T47D (cell line): ENCODE measurements around the gene TGFBR2.

Experiments
- DNase-seq, 2 experiments: peaks; one replicate each; pipeline versions ENCODE4 v3.0.0 to v3.0.0-alpha.2; 2011 to 2012; ENCODE audit warnings: low read depth in 1 of 2, low spot score in 1 of 2
- JUND ChIP-seq: IDR thresholded peaks from 2 replicates; pipeline ENCODE4 v1.6.1; 2012; ENCODE audit warnings: low read depth
- in situ Hi-C: cut with HindIII; loops from 2 replicates; pipeline ENCODE4 v1.10.0; 2016; ENCODE audit warnings: low sequenced_read_pairs, low pct_unique_long_range_greater_than_20kb

TGFBR2 gene

GRCh38 chr3:30649572-30650318, 43.3 kb downstream of the TGFBR2 start:
- TF ChIP-seq JUND = no peak
- in situ Hi-C loops = no loop called here
- no peak for DNase-seq

- no peak for TF ChIP-seq JUND
- no peak for DNase-seq
- in situ Hi-C loops = no loop called here
Measured at GRCh38 chr3:30650348-30650995, 44.1 kb downstream of the TGFBR2 start.

GRCh38 chr3:30654269-30654668, 47.9 kb downstream of the TGFBR2 start:
- no peak for DNase-seq
- in situ Hi-C loops = no loop called here
- no peak for TF ChIP-seq JUND

- in situ Hi-C loops = no loop called here
- TF ChIP-seq JUND = no peak
Measured at GRCh38 chr3:30655187-30655812, 48.9 kb downstream of the TGFBR2 start.

GRCh38 chr3:30656624-30657141, 50.3 kb downstream of the TGFBR2 start:
- no peak for DNase-seq
- in situ Hi-C loops = no loop called here
- TF ChIP-seq JUND = no peak

More at GRCh38 chr3:30655187-30655812, 48.9 kb downstream of the TGFBR2 start:
- no peak for DNase-seq

GRCh38 chr3:30657914-30658313, 51.5 kb downstream of the TGFBR2 start:
- no peak for DNase-seq
- no peak for TF ChIP-seq JUND
- in situ Hi-C loops = no loop called here

- no peak for TF ChIP-seq JUND
- no peak for DNase-seq
- in situ Hi-C loops = no loop called here
Measured at GRCh38 chr3:30658328-30659052, 52.1 kb downstream of the TGFBR2 start.

GRCh38 chr3:30659270-30660130, 53.1 kb downstream of the TGFBR2 start:
- TF ChIP-seq JUND = no peak
- in situ Hi-C loops = no loop called here
- DNase-seq = no peak

GRCh38 chr3:30660136-30660535, 53.7 kb downstream of the TGFBR2 start:
- in situ Hi-C loops = no loop called here
- TF ChIP-seq JUND = no peak
- DNase-seq = no peak

- DNase-seq = no peak
- in situ Hi-C loops = no loop called here
- TF ChIP-seq JUND = no peak
Measured at GRCh38 chr3:30660656-30661055, 54.3 kb downstream of the TGFBR2 start.

GRCh38 chr3:30661098-30661873, 54.9 kb downstream of the TGFBR2 start:
- TF ChIP-seq JUND = no peak
- no peak for DNase-seq
- in situ Hi-C loops = no loop called here
